ENCODE measurements around the gene MAOA.

DNA sequence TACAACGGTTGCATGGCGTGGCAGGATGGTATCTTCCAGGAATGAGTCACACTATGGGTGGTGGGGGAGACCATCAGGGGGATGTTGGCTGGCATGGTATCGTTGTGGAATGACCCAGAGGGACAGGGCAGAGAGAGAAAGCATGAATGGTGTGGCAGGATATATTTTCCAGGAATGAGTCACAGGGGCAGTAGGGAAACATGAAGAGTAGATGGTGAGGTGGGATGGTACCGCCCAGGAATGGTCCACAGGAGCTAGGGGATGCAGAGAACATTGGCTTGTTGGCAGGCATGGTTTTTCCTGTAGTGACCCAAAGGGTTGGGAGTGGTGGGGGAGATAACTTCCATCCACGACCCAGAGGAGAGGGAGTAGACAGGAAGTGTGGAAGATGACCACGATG lies 62.4 kb downstream of the MAOA start:
- TF ChIP-seq ZBTB21 (CRISPR knock-in tag; IDR thresholded peaks at IDR 0.05) (no peak), DNMT1 (CRISPR knock-in tag; IDR thresholded peaks at IDR 0.05) (no peak), RBM39 (IDR thresholded peaks at IDR 0.05; ENCODE audit: low read depth, low read length, poor library complexity, severe bottlenecking) (no peak), ZNF839 (CRISPR knock-in tag; IDR thresholded peaks at IDR 0.05; ENCODE audit: borderline replicate concordance) (no peak), ZNF382 (CRISPR knock-in tag; IDR thresholded peaks at IDR 0.05; ENCODE audit: borderline replicate concordance) (no peak), ZNF556 (CRISPR knock-in tag; IDR thresholded peaks at IDR 0.05; ENCODE audit: borderline replicate concordance) (no peak), EP300 (IDR thresholded peaks at IDR 0.05; ENCODE audit: low read depth in 2 of 2, low read length in 2 of 2) (no peak), EP300 (CRISPR knock-in tag; IDR thresholded peaks at IDR 0.05; ENCODE audit: borderline replicate concordance) (no peak), POLR2AphosphoS2 (IDR thresholded peaks at IDR 0.05; ENCODE audit: low read depth, low read length) (no peak), POLR2A (IDR thresholded peaks at IDR 0.05; ENCODE audit: insufficient read depth in 1 of 2, low read depth in 2 of 2, low read length in 2 of 2) (no peak)
- TF ChIP-seq, protein P1, sequence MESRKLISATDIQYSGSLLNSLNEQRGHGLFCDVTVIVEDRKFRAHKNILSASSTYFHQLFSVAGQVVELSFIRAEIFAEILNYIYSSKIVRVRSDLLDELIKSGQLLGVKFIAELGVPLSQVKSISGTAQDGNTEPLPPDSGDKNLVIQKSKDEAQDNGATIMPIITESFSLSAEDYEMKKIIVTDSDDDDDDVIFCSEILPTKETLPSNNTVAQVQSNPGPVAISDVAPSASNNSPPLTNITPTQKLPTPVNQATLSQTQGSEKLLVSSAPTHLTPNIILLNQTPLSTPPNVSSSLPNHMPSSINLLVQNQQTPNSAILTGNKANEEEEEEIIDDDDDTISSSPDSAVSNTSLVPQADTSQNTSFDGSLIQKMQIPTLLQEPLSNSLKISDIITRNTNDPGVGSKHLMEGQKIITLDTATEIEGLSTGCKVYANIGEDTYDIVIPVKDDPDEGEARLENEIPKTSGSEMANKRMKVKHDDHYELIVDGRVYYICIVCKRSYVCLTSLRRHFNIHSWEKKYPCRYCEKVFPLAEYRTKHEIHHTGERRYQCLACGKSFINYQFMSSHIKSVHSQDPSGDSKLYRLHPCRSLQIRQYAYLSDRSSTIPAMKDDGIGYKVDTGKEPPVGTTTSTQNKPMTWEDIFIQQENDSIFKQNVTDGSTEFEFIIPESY (CRISPR knock-in tag; IDR thresholded peaks at IDR 0.05), result no peak
